ENCODE results near the gene TRIM15.
A peak's percentile ranks its signal among the peaks of the same experiment; 100 is the strongest.

TRIM15 gene

DNA sequence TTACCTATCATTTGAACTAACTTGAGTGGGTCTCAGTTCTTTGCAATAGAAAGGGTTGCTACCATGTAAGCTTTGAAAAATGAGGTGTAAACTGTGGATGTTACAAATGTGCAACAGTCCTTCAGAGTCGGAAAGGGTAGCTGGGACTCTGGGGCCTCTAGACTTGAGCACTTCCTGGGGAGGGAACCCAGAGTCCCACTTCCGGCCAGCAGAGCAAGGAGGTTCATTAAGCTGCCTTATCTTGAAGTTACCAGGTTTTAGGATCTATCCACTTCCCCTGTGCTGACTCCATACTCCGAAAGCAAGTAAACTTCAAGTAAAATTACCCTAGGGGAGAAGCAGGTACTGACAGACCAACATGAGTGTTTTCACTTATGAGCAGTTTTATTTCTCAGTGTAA lies 11.8 kb upstream of the TRIM15 start:
- DNase-seq (ENCODE audit: low read depth, low spot score): no peak
- no peak overlapping the region for H3K27ac ChIP-seq
- H3K4me3 ChIP-seq: no peak overlapping the region
- TF ChIP-seq FOXP2 (optimal IDR thresholded peaks at IDR 0.05; ENCODE audit: control extremely low read depth, extremely low read length, insufficient read depth) (no peak), POLR2AphosphoS5 (IDR thresholded peaks at IDR 0.05; ENCODE audit: borderline replicate concordance, low read depth, low read length) (no peak), EZH2 (IDR thresholded peaks at IDR 0.05) (no peak)
- no peak overlapping the region for H3K9ac ChIP-seq (ENCODE audit: insufficient read length)
- H3K36me3 ChIP-seq (ENCODE audit: insufficient read depth, low read length): no peaks in the 10 kb centered on the region
- no peaks in the 10 kb centered on the region for H3K9me3 ChIP-seq (ENCODE audit: low read depth, low read length)

DNA sequence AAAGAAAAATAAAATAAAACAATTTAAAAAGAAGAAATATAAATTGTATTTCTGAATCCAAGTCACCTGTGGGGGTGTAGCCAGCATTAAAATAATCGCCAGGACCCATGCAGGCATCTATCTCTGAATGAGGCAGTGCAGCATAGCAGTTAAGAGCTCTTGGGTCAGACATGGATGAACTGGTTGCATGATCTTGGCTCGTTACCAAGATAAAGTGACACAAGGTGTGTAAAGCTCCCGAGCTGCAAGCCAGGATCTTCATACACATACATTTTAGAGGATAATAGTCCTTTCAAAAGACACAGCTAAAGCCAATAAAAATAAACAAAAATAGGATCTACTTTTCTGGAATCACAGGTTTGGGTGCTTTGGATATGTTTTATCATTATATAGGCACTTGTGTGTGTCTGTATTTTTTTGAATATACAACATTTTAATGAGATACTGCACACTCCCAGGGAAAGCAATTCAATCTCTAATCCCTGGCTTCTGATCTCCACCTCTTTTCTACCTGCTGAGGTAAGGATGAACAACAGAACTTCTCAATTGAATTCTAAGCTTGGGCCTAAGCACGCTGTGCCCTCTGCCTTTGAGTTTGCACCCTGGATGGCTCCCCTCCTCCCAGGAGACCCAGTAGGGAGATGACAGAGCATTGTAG lies 11.2 kb upstream of the TRIM15 start:
- no peak overlapping the region for H3K9ac ChIP-seq (ENCODE audit: insufficient read length)
- H3K9me3 ChIP-seq (ENCODE audit: low read depth, low read length): no peaks in the 10 kb centered on the region
- no peak overlapping the region for H3K27ac ChIP-seq
- no peak overlapping the region for H3K4me3 ChIP-seq
- no peak for DNase-seq (ENCODE audit: low read depth, low spot score)
- no peak for TF ChIP-seq POLR2AphosphoS5 (IDR thresholded peaks at IDR 0.05; ENCODE audit: borderline replicate concordance, low read depth, low read length)
- H3K36me3 ChIP-seq (ENCODE audit: insufficient read depth, low read length): no peaks in the 10 kb centered on the region

- Histone ChIP-seq H3K9me3 (ENCODE audit: low read depth, low read length) (no peaks in the 10 kb centered on the region), H3K9ac (ENCODE audit: insufficient read length) (no peak overlapping the region), H3K36me3 (ENCODE audit: insufficient read depth, low read length) (no peaks in the 10 kb centered on the region), H3K4me3 (no peak overlapping the region), H3K27ac (no peak overlapping the region)
- no peak for TF ChIP-seq FOXP2 (optimal IDR thresholded peaks at IDR 0.05; ENCODE audit: control extremely low read depth, extremely low read length, insufficient read depth)
- TF ChIP-seq EZH2 (IDR thresholded peaks at IDR 0.05): no peak
- TF ChIP-seq POLR2AphosphoS5 (IDR thresholded peaks at IDR 0.05; ENCODE audit: borderline replicate concordance, low read depth, low read length): no peak
- DNase-seq (ENCODE audit: low read depth, low spot score): no peak
These were observed 10.3 kb upstream of the TRIM15 start for GRCh38 chr6:30152910-30153610.

GRCh38 chr6:30154061-30154460 lies 9.3 kb upstream of the TRIM15 start:
- no peak overlapping the region for H3K27ac ChIP-seq
- no peak overlapping the region for H3K9ac ChIP-seq (ENCODE audit: insufficient read length)
- no peaks in the 10 kb centered on the region for H3K36me3 ChIP-seq (ENCODE audit: insufficient read depth, low read length)
- TF ChIP-seq FOXP2 (optimal IDR thresholded peaks at IDR 0.05; ENCODE audit: control extremely low read depth, extremely low read length, insufficient read depth) (no peak), POLR2AphosphoS5 (IDR thresholded peaks at IDR 0.05; ENCODE audit: borderline replicate concordance, low read depth, low read length) (no peak), EZH2 (IDR thresholded peaks at IDR 0.05) (no peak)
- DNase-seq (ENCODE audit: low read depth, low spot score): no peak
- H3K9me3 ChIP-seq (ENCODE audit: low read depth, low read length): no peaks in the 10 kb centered on the region
- H3K4me3 ChIP-seq: no peak overlapping the region

DNA sequence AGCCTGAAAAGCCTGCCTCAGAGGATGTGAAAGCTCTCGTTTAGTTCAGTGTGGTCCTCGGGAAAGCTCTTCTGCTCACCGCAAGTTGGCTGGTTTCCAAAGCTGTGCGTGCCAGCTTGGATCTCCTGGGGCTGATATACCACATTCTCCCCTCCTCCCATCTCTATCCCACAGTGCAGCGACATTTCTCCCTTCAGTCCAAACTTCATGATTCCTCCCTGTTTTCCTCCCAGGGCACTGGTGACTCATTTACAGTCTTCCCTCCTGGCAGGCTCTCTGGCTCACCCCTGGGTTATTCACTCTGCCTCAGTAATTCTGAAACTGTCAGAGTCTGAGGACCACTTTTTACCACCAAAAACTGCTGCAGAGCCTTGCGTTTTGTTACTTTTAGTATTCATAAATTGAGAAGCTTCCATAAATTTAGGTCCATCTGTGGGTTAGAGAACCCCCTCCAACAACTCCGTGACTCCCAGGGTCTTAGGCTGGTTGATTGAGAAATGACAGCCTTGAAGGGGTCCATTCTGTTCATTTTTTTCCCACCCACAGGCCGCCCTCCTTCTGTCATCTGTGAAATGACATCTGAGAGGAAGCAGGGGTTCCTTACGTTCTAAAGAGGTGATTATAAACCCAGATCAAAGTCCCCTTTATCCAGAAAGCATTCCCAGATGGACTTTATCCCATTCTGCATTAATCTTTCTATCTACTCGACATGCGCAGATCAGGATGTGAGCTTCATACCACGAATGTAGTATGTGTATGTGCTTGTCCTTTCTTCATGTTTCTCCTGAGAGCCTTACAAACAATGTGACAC lies 8.4 kb upstream of the TRIM15 start:
- Histone ChIP-seq H3K9me3 (ENCODE audit: low read depth, low read length) (no peaks in the 10 kb centered on the region), H3K4me3 (peak overlapping the region; percentile 40; the same call in 1 of the 2 replicates), H3K27ac (peak overlapping the region; percentile 47; the same call in 1 of the 2 replicates), H3K36me3 (ENCODE audit: insufficient read depth, low read length) (no peaks in the 10 kb centered on the region), H3K9ac (ENCODE audit: insufficient read length) (no peak overlapping the region)
- DNase-seq (ENCODE audit: low read depth, low spot score): peak; percentile 45
- no peak for TF ChIP-seq POLR2AphosphoS5 (IDR thresholded peaks at IDR 0.05; ENCODE audit: borderline replicate concordance, low read depth, low read length)
- TF ChIP-seq EZH2 (IDR thresholded peaks at IDR 0.05): no peak
- TF ChIP-seq FOXP2 (optimal IDR thresholded peaks at IDR 0.05; ENCODE audit: control extremely low read depth, extremely low read length, insufficient read depth): no peak

DNA sequence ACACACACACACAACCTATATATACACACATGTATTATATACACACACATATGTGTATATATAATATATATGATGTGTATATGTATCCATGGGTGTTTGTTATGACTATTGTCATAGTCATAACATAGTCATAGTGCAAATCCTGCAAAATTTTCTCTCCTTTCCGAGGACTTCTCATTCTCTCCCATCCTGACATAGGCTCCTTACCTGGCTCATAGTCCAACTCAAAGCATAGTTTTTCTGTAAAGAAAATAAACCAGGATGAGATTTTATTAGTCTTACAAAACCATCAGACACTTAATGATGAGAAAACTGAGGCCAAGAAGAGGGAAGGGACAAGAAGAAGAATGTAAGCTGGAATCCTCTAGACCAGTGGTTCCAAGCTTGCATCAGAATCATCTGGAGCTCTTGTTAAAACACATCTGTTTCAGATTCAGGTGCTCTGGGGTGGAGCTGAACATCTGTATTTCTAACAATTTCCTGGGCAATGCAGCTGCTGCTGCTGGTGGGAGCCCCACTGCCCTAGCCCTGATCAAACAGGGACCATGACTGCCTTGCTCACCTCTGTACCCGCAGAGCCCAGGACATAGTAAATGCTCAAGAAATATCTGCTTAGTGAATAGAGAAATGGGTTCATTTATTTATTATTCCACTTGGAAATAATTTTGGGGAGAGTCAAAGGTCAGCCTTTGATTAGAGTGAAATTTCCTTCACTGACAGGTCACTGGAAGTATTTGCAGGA lies 7.7 kb upstream of the TRIM15 start:
- no peaks in the 10 kb centered on the region for H3K9me3 ChIP-seq (ENCODE audit: low read depth, low read length)
- no peak for DNase-seq (ENCODE audit: low read depth, low spot score)
- H3K36me3 ChIP-seq (ENCODE audit: insufficient read depth, low read length): no peaks in the 10 kb centered on the region
- no peak overlapping the region for H3K4me3 ChIP-seq
- H3K27ac ChIP-seq: peak overlapping the region; percentile 47; the same call in 1 of the 2 replicates
- TF ChIP-seq POLR2AphosphoS5 (IDR thresholded peaks at IDR 0.05; ENCODE audit: borderline replicate concordance, low read depth, low read length): no peak
- TF ChIP-seq EZH2 (IDR thresholded peaks at IDR 0.05): no peak
- TF ChIP-seq FOXP2 (optimal IDR thresholded peaks at IDR 0.05; ENCODE audit: control extremely low read depth, extremely low read length, insufficient read depth): no peak
- H3K9ac ChIP-seq (ENCODE audit: insufficient read length): no peak overlapping the region

GRCh38 chr6:30156262-30156599 lies 7.1 kb upstream of the TRIM15 start:
- no peak overlapping the region for H3K27ac ChIP-seq
- no peaks in the 10 kb centered on the region for H3K9me3 ChIP-seq (ENCODE audit: low read depth, low read length)
- H3K4me3 ChIP-seq: no peak overlapping the region
- H3K9ac ChIP-seq (ENCODE audit: insufficient read length): no peak overlapping the region
- TF ChIP-seq FOXP2 (optimal IDR thresholded peaks at IDR 0.05; ENCODE audit: control extremely low read depth, extremely low read length, insufficient read depth) (no peak), POLR2AphosphoS5 (IDR thresholded peaks at IDR 0.05; ENCODE audit: borderline replicate concordance, low read depth, low read length) (peak; percentile 34; the same call in 1 of the 2 replicates), EZH2 (IDR thresholded peaks at IDR 0.05) (no peak)
- no peak for DNase-seq (ENCODE audit: low read depth, low spot score)
- H3K36me3 ChIP-seq (ENCODE audit: insufficient read depth, low read length): no peaks in the 10 kb centered on the region

DNA sequence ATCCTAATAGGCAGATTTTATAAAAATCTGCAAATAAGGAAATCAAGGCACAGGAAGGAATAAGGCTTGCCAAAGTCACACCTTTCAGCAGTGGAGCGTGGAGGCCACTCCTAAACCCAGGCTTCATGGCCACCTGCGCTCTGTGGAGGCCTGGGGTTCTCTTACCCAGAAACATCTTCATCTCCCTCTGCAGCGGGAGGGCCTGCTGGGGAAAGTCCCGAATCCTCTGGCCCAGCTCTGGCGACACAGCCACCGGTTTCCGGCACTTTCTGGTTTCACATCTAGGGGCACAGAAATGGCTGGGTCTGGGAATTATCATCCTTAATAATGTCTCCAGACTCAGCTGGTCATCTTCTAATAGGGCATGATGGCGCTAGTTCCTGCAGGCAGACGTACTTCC lies 6.6 kb upstream of the TRIM15 start:
- no peak overlapping the region for H3K27ac ChIP-seq
- no peak overlapping the region for H3K4me3 ChIP-seq
- DNase-seq (ENCODE audit: low read depth, low spot score): no peak
- TF ChIP-seq EZH2 (IDR thresholded peaks at IDR 0.05): no peak
- TF ChIP-seq POLR2AphosphoS5 (IDR thresholded peaks at IDR 0.05; ENCODE audit: borderline replicate concordance, low read depth, low read length): no peak
- TF ChIP-seq FOXP2 (optimal IDR thresholded peaks at IDR 0.05; ENCODE audit: control extremely low read depth, extremely low read length, insufficient read depth): no peak
- H3K9ac ChIP-seq (ENCODE audit: insufficient read length): no peak overlapping the region
- H3K9me3 ChIP-seq (ENCODE audit: low read depth, low read length): no peaks in the 10 kb centered on the region
- H3K36me3 ChIP-seq (ENCODE audit: insufficient read depth, low read length): no peaks in the 10 kb centered on the region
